Measurements from ENCODE around the gene TNNC1. TPM values are rescaled to one million over a fixed set of nuclear protein-coding genes. Genes with fewer than 3 reads are reported as not detected.

Gene TNNC1
- total RNA-seq, 1 experiment from 2014 or later: 5.6 TPM

GRCh38 chr3:52488746-52489145, 34.9 kb upstream of the TNNC1 start:
- Histone ChIP-seq H3K18ac (ENCODE audit: insufficient read length, low read depth, low read length) (no peak overlapping the region), H2BK5ac (ENCODE audit: insufficient read length, low read length) (no peak overlapping the region), H3K23me2 (ENCODE audit: insufficient read length, low read depth, low read length, poor library complexity, severe bottlenecking) (no peaks in the 10 kb centered on the region), H3K14ac (ENCODE audit: insufficient read depth, low read length) (no peak overlapping the region), H3T11ph (ENCODE audit: low read length) (no peak overlapping the region), H2BK12ac (ENCODE audit: insufficient read length, low read depth, low read length) (no peak overlapping the region), H3K79me2 (ENCODE audit: insufficient read depth, low read length) (no peaks in the 10 kb centered on the region), H4K5ac (ENCODE audit: insufficient read length, low read depth, low read length) (no peak overlapping the region), H4K91ac (ENCODE audit: insufficient read length, low read depth, low read length) (no peak overlapping the region), H2AK5ac (ENCODE audit: insufficient read length, low read length) (no peak overlapping the region), H3K27me3 (ENCODE audit: insufficient read depth, low read length) (no peaks in the 10 kb centered on the region), H2BK20ac (ENCODE audit: low read depth, low read length, poor library complexity, severe bottlenecking) (no peak overlapping the region), H3K4me2 (ENCODE audit: insufficient read depth, insufficient read length, low read length) (no peak overlapping the region), H3K23ac (ENCODE audit: insufficient read length, low read depth, low read length) (no peak overlapping the region), H2BK15ac (ENCODE audit: low read depth, low read length) (no peak overlapping the region), H4K20me1 (ENCODE audit: control insufficient read depth, insufficient read depth, insufficient read length) (no peaks in the 10 kb centered on the region), H3K9me3 (ENCODE audit: control insufficient read depth, low read depth, low read length) (no peaks in the 10 kb centered on the region), H3K4ac (ENCODE audit: low read depth, low read length) (no peak overlapping the region), H2AFZ (ENCODE audit: low read length) (no peak overlapping the region), H3K56ac (ENCODE audit: insufficient read length, low read depth, low read length) (no peak overlapping the region), H3K79me1 (ENCODE audit: insufficient read depth, low read depth, low read length, poor library complexity, severe bottlenecking) (no peaks in the 10 kb centered on the region), H3K27ac (ENCODE audit: insufficient read length, low read depth, low read length) (no peak overlapping the region), H4K8ac (replicated peaks; ENCODE audit: insufficient read length, low read depth, low read length) (no peak overlapping the region), H2BK120ac (ENCODE audit: low read depth, low read length, poor library complexity, severe bottlenecking) (no peak overlapping the region), H3K4me1 (ENCODE audit: insufficient read depth, low read length) (no peaks in the 10 kb centered on the region), H3K9ac (ENCODE audit: extremely low read depth, insufficient read length, low read length) (no peak overlapping the region)
- Mint-ChIP-seq H3K4me1 (peaks cover 3 to 9% of the 10 kb centered on the region in 2 experiments; a peak in 2 of 4 replicates), H3K36me3 (ENCODE audit: insufficient read depth in 1 of 3, low read depth in 3 of 3) (peaks cover 24 to 82% (median 81%) of the 10 kb centered on the region in 3 experiments), H3K9me3 (no peaks in the 10 kb centered on the region), H3K27me3 (ENCODE audit: low read depth) (no peaks in the 10 kb centered on the region), H3K4me3 (no peak overlapping the region), H3K27ac (no peak overlapping the region)
- TF ChIP-seq CTCF (conservative IDR thresholded peaks at IDR 0.05): no peak
- no peak for DNase-seq
- no CpG with 5 or more reads among the region's 3 CpGs for WGBS (ENCODE audit: extremely low coverage, insufficient read length, low lambda C conversion rate)
